Articular chondrocyte of knee joint (primary cell): Measurements from ENCODE around the gene TIAM1. TPM values are rescaled to one million over a fixed set of nuclear protein-coding genes. Genes with fewer than 3 reads are reported as not detected.

ENCODE experiments used
- total RNA-seq: library from RNA; depleted of rRNA; stranded (reverse); fragments of >200 nt; gene quantifications from 2 replicates; pipeline ENCODE4 v1.2.3, GENCODE V29; 2012

Gene TIAM1
- 19.3 and 20.3 TPM in 2 replicates for total RNA-seq

GRCh38 chr21:31343680-31344480 lies at the start of gene TIAM1:
TIAM1 (minus strand) TSS chr21:31344261; CDS start chr21:31266972, 77,289 bp downstream.

